COLO668 (cell line): Measurements from ENCODE around the gene HEY2.
"Not testable (repeated sequence)": the region's sequence is repeated elsewhere in the genome, so short reads cannot be mapped to it uniquely, and the experiment has no call there.

Experiments used
- DNase-seq: peaks from one replicate; lab custom pipeline; 2025; ENCODE audit not compliant: unreplicated experiment; lab: John Stamatoyannopoulos, UW

The HEY2 gene

DNA sequence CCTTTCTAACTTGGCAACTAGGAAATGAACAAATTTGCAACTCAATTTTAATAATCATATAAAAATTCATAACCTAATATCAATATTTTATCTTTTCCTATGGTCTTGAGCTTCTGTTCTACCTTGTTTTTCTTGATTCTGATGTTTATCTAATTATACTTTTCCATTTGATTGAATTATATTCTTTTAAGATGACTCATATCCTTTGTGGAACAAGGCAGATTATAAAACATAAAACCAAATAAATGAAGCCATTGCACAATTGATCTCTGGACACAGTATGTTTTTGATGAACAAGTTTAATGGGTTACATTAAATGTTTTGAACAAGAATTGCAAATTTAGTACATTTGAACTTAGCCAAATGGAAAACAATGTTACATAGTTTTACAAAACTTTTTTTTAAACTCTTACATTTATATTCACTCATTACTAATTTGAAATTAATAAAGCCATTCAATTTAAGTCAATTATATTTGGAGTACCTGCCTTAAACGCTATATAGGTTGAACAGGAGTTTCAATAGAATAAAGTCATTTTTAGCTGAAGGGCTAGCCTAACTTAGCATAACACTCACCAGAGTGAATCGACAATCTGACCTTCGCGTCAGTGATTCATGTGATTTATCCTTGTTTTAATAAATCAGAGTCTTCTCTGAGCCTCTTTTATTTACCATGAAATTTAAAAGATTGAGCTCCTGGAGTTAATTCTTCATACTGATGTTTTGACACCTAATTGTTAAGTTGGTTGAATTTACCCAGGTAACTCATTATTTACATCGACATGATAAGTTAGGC, 45.1 kb downstream of the HEY2 start:
- no peak for DNase-seq

DNA sequence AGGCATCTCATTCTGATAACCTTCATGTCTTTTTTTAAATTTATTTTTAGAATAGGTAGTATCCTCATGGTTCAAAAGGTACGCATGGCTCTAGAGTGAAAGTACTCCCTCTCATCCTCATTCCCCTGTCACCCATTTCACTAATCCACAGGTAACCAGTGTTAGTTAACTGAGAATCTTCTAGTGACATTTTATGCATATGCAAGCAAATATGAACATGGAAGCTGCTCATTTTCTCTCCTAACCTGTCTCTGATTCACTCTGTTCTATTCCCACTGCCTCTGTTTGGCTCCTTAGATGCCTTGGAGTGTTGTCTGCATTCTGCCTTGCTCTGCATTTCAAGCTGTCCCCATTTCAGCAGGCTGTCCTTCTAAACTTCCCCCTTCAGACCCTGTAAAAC, 45.9 kb downstream of the HEY2 start:
- DNase-seq = no peak

DNA sequence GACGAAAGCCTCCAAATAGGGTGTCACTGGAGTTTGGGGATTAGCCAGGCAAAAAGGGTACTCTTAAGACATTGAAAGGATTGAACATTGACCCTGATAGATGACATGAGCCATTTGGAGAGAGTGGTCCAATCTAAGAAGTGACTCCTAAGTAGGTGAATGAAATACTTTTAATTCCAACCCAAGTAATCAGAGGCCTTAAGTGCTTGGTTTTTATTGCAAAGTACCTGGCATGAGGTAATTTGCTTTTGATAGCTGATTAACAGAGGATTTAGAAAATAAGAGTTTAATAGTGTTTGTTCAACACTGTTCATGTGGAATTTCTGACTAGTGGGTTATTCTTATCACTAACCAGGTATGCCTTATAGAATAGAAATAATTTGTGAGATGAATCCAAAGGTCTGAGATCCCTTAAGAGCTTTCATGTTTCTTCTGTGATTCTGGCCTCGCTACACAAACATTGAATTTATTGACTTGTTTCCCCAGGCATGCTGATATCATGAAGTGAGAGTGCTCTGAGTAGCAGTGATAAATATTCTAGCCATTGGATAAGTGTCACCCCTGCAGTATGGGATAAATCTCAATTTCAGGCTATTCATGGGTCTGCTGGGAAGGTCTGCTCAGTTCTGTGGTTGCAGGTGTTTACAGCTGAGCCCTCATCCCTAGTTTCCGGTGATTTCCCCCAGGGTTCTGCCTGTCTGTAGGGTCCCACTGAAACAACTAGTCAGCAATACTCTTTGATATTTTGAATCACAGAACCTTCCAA, 47.9 kb downstream of the HEY2 start:
- no peak for DNase-seq

DNA sequence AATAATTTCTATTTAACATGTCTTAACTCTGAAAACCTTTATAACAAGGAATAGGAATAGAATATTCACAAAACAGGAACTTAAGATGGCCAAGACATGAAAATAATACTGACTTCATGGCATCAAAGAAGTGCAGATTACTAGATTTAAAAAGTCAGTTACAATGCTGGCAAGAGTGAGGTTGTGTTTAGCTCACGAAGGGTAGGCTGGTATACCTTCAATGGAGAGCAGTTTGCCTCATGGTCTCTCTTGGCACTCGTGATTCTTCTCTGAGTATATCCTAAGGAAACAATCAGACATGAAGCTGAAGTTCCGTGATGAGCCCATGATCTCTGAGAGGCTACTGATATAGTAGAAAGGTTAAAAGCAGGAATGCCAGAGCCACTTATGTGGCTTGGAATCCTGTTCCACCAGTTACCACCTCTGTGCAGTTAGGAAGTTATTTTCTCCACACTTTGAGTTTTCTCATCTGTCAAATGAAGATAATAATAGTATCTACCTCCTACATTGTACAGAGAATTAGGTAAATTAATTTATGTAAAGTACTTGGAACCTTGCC, 48.5 kb downstream of the HEY2 start:
- DNase-seq = no peak

DNA sequence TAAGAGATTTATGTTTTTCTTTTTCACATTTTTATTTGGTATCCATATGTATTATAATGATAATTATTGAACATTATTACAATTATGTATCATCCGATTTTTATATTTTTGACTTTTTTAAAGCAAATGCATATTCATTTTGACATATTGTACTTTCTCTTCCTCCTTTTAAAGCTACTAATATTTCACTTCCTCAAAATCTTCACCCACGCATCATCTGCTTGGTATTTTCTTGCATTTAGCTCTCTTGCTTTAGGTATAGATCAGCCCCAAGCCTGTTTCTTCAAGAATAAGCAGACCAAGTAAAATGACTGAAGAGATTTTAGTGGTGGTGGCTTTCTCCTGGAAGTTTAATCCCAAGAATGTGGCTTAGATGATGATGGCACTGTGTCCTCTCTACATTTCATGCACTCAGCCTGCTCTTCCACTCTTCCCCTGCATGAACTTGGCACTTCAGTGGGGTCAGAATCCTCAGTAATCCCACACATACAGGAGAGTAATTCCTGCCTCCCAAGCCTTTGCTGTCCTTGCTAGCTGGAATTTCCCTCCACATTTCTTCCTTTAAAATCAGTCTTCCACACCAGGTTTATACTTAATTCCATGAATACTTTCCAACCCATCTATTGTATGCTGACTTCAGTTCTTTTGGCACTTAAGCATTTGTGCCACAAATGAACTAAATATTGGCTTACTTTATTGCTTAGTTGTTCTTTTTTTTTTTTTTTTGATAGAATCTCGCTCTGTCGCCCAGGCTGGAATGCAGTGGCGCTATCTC, 49.5 kb downstream of the HEY2 start:
- DNase-seq = no peak

DNA sequence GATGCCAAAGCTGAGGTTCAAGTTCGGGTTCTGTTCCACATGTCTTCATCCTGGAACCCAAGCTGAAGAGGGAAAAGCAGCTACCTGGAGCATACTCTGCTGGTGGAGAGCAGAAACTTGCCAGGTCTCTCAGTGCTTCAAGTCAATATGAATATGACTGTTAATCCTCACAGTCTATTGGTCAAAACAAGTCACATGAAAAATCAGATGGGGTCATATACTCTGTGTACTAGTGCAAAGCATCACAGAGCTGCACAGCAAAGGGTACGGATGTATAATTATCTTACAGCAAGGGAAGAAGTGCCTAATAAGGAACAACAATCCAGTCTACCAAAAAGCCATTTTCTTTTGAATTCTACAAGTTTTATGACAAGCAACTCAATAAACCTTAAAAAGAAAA, 53.0 kb downstream of the HEY2 start:
- no peak for DNase-seq

DNA sequence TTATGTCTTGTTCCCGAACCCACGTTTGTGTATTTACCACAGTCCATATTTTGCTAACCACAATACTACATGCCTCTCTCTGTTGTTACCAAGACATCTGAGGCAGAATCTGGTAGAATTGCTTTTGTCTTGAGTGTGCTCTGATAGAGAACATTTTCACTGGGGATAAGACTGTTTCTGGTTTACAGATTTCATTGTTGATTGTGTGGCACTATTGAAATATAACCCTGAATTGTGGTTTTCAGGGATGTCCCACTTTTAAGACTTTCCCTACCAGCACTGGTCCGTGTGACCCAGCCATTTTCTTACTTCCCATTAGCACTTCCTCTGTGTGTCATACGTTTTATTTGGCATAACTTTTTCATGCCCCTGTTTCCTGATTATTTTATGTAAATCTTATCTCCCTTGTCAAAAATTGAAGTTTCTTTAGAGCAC, 53.5 kb downstream of the HEY2 start:
- DNase-seq = no peak

DNA sequence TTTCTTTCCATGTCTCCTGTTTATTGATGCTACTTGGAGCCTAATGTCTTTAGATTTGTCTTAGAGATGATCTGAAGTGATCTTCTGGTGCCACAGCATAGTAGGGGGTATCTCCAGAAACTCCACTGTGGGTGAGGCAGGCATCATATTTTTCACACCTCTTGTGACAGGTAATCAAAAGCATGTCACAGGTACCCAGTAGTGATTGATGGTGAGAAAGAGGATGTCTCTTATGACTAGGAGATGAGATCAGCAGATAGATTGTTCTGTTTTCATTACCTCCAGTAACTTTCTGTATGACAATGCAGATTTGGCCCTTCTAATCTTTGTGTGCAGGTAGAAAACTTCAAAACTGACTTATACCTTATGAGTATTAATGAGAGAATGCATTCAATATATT, 54.8 kb downstream of the HEY2 start:
- no peak for DNase-seq

DNA sequence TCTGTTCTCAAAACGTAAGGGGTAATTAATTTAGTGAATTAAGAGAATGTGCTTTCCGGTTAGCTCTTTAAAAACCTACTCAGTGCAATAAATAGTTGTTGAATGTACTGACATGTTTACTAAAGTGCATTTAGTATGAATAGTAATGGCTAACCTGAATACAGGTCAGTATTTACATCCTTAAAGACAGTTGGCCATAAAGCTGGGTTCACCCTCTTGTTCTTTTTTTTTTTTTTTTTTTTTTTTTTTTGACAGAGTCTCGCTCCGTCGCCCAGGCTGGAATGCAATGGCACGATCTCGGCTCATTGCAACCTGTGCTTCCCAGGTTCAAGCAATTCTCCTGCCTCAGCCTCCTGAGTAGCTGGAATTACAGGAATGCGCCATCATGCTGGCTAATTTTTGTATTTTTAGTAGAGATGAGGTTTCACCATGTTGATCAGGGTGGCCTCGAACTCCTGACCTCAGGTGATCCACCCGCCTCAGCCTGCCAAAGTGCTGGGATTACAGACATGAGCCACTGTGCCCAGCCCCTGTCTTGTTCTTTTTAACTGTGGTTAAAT, 55.5 kb downstream of the HEY2 start:
- DNase-seq = not testable (repeated sequence)

DNA sequence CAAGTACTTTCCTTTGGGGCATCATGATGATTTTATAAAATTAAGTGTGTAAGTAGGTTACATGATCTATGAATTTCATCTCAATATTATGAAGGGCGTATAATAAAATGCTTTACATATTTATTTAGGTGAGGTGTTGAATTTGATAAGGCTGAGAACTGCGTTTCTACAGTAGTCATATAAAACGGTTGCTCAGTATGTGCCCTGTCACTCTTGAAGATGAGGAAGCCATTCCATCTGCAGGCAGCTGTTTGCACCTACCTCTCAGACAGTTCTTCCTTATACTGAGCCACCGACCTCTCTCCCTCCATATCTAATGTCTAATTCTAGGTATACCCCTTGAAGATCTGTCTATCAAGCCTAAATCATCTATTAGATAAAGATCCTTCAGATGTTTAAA, 57.4 kb downstream of the HEY2 start:
- no peak for DNase-seq

DNA sequence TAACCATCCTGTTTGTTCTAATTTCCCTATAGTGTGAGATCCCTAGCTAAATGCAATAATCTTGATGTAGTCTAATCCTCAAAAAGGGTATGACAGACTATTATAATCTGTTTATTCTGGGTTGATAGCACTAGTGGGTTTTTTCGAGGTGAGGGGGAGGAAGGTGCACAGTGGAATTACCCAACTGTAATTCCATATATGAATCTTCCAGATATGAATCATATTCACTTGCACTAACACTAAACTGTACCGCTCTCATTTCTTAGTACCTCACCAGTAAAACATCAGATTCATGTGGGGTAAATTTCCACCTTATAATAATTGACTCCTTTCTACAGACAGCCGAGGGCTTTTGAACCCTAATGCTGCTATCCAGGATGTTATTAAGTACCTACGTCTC, 57.9 kb downstream of the HEY2 start:
- DNase-seq = no peak

DNA sequence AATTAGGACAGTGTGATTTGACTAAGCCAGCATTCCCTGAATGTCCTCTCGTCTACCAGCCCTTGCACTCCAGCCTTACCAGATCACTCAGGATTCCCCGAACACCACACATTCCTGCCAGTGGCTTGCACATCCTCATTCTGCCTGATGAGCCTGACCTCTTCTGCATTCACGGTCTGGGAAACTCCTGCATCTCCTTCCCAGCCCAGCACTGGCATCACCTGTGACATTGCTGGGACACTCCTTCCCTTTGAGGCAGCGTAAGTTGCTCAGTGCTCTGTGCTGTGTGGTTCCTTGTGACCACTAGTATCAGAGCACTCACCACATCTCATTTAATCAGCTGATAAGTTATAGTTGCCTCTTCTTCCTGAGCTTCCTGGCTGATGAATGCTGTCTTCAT, 58.6 kb downstream of the HEY2 start:
- no peak for DNase-seq

DNA sequence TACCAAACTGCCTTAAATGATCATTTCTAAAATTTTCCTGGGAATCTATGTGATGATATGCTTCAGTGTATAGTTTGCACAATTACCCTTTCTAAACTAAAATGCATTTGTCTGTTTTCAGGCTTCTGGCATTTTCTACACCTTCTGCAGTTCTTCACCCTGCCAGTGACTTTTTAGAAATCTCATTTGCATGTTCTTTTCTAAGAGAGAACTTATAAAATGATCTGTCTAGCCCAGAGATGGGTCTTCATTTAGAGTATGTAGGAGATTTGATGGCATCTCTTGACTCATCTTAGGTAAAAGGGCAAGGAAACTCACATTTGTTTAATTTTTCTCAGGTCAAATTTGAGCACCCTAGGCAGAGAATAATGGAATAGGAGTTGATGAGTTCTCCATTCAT, 59.2 kb downstream of the HEY2 start:
- DNase-seq = no peak

DNA sequence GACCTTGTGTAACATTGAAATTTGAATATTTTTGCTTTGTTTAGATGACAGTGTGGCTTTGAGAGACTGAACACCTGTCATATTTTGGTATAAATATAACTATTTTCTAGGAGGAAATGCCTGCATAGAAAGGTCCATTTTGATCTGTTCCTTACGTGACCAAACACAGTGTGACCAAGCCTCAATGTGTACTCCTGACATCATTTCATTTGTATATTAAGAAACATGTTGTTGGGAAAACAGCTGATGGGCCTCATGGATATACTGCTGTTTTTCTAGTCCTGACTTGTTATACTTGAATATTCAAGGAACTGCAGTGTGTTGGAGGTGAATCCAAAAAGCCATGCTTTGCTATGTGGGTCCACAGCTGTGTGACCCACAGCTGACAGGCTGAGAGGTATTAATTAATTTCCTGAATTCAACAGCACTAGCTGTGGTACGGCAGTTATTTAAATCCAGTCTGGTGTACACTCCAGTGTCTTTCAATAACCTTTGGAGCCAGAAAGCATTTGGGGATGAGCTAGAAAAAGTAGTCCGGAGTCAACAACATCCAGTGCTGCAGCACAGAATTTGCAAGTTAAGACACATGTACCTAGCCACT, 60.2 kb downstream of the HEY2 start:
- DNase-seq = no peak

DNA sequence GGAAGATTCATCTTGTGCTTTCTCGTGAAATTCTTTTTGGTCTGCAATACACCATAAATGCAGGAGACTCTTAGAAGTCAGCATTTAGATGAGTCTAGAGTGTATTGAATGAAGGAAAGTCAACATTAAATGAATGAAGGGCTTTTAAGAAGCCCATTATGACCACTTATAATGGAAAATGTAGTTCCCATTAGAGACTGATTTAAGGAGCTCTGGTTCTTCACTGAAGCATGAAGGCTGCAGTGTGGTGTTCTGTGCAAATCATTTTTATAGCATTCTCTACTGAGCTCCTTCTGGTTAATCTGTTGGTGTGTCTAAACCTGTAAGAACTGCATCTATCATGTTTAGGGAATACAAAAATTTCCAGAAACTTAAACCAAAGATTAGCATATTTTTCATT, 61.0 kb downstream of the HEY2 start:
- no peak for DNase-seq
